PC-9 (cell line): Measurements from ENCODE around the gene PLCE1. TPM values are rescaled to one million over a fixed set of nuclear protein-coding genes. Genes with fewer than 3 reads are reported as not detected.

Experiments
- BruUV-seq: library from RNA; stranded (reverse); fragments of 400-500 nt; replicated peaks from 2 replicates; lab custom pipeline; 2021; lab: Mats Ljungman, UMichigan
- CTCF ChIA-PET: fragments of 300-600 bp; sonication (Branson Sonifier 250); formaldehyde crosslinking; loops from one replicate; lab custom pipeline; 2022; ENCODE audit warnings: antibody characterized with exemption; lab: Charles Lee
- POLR2A ChIA-PET: fragments of 300-600 bp; sonication (Branson Sonifier 250); formaldehyde crosslinking; loops from one replicate; lab custom pipeline; 2022; ENCODE audit warnings: antibody characterized with exemption; ENCODE audit not compliant: unreplicated experiment; lab: Charles Lee
- DNase-seq, 2 experiments: peaks; one replicate each; pipeline versions ENCODE4 v3.0.0 to v3.0.0-alpha.2; 2015 to 2022; ENCODE audit warnings: mixed read lengths in 1 of 2
- H2AFZ ChIP-seq: fragments of 200-600 bp; sonication (generic); 2 replicates; pipeline ENCODE4 v1.8.1; 2017; ENCODE audit warnings: antibody characterized with exemption
- H3F3A ChIP-seq: fragments of 200-600 bp; sonication (generic); 2 replicates; pipeline ENCODE4 v1.8.1; 2017; ENCODE audit warnings: antibody characterized with exemption, mild to moderate bottlenecking, low read depth; ENCODE audit not compliant: insufficient read depth
- H3K27ac ChIP-seq: fragments of 200-600 bp; sonication (generic); 2 replicates; pipeline ENCODE4 v1.6.1; 2016; ENCODE audit warnings: mixed run types
- H3K27me3 ChIP-seq: fragments of 200-600 bp; sonication (generic); 2 replicates; pipeline ENCODE4 v1.6.1; 2016; ENCODE audit warnings: low read depth, mixed run types; ENCODE audit not compliant: insufficient read depth
- H3K36me3 ChIP-seq: fragments of 200-600 bp; sonication (generic); 2 replicates; pipeline ENCODE4 v1.6.1; 2016; ENCODE audit warnings: low read depth, mixed run types
- H3K4me1 ChIP-seq: fragments of 200-600 bp; sonication (generic); replicated peaks from 2 replicates; pipeline ENCODE4 v1.6.1; 2016; ENCODE audit warnings: mixed run types; ENCODE audit not compliant: insufficient read depth
- H3K4me2 ChIP-seq: fragments of 200-600 bp; sonication (generic); 2 replicates; pipeline ENCODE4 v1.6.1; 2017; ENCODE audit warnings: mixed run types
- H3K4me3 ChIP-seq: fragments of 200-600 bp; sonication (generic); 2 replicates; pipeline ENCODE4 v1.6.1; 2016; ENCODE audit warnings: mixed run types
- H3K79me2 ChIP-seq: fragments of 200-600 bp; sonication (generic); 2 replicates; pipeline ENCODE4 v1.6.1; 2017; ENCODE audit warnings: low read depth, mixed run types
- H3K9me2 ChIP-seq: fragments of 200-600 bp; sonication (generic); 2 replicates; pipeline ENCODE4 v1.8.1; 2017; ENCODE audit warnings: mild to moderate bottlenecking; ENCODE audit not compliant: insufficient read depth
- H3K9me3 ChIP-seq: fragments of 200-600 bp; sonication (generic); 2 replicates; pipeline ENCODE4 v1.8.1; 2016; ENCODE audit warnings: low read depth; ENCODE audit not compliant: insufficient read depth
- H4K20me1 ChIP-seq: fragments of 200-600 bp; sonication (generic); 2 replicates; pipeline ENCODE4 v1.8.1; 2017; ENCODE audit not compliant: insufficient read depth
- EZH2 ChIP-seq: fragments of 200-600 bp; sonication (generic); IDR thresholded peaks from 2 replicates; pipeline ENCODE4 v1.8.0; 2017; ENCODE audit warnings: antibody characterized with exemption, low read depth
- intact Hi-C: fragments of 100-400 bp; cut with micrococcal nuclease; formaldehyde crosslinking; loops from one replicate; pipeline ENCODE4 v1.10.0; 2022; ENCODE audit not compliant: unreplicated experiment
- total RNA-seq: library from RNA; stranded (reverse); gene quantifications from 2 replicates; pipeline ENCODE4 v1.2.3, GENCODE V29; 2021
- TF ChIP-seq, protein P1 (sequence below): fragments of 200-600 bp; sonication (generic); conservative IDR thresholded peaks from 2 replicates; pipeline ENCODE4 v1.6.1; 2017; ENCODE audit warnings: mixed run types, antibody characterized with exemption, mild to moderate bottlenecking, moderate library complexity

Gene PLCE1
- total RNA-seq, 1 experiment from 2014 or later = 15.2 TPM

GRCh38 chr10:93996551-93996950 is 2.8 kb downstream of the PLCE1 start:
- H3K27me3 ChIP-seq = no peaks in the 10 kb centered on the region
- H3K4me1 ChIP-seq = peaks cover 58% of the 10 kb centered on the region
- no peaks in the 10 kb centered on the region for H3K9me2 ChIP-seq
- no peak overlapping the region for H3K4me3 ChIP-seq
- BruUV-seq = no TSS peak
- ChIA-PET POLR2A (interaction anchor here (0.6 kb wide), 1 partner anchor 175 kb away, joined by 3 read pairs; no protein-coding TSS in a partner anchor), CTCF (no interaction called here)
- no peak overlapping the region for H2AFZ ChIP-seq
- TF ChIP-seq EZH2 = no peak
- TF ChIP-seq, protein P1, sequence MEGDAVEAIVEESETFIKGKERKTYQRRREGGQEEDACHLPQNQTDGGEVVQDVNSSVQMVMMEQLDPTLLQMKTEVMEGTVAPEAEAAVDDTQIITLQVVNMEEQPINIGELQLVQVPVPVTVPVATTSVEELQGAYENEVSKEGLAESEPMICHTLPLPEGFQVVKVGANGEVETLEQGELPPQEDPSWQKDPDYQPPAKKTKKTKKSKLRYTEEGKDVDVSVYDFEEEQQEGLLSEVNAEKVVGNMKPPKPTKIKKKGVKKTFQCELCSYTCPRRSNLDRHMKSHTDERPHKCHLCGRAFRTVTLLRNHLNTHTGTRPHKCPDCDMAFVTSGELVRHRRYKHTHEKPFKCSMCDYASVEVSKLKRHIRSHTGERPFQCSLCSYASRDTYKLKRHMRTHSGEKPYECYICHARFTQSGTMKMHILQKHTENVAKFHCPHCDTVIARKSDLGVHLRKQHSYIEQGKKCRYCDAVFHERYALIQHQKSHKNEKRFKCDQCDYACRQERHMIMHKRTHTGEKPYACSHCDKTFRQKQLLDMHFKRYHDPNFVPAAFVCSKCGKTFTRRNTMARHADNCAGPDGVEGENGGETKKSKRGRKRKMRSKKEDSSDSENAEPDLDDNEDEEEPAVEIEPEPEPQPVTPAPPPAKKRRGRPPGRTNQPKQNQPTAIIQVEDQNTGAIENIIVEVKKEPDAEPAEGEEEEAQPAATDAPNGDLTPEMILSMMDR = no peak
- no peaks in the 10 kb centered on the region for H3K36me3 ChIP-seq
- no peaks in the 10 kb centered on the region for H4K20me1 ChIP-seq
- peaks cover 27% of the 10 kb centered on the region for H3F3A ChIP-seq
- no peak overlapping the region for H3K27ac ChIP-seq
- peaks cover 47% of the 10 kb centered on the region for H3K79me2 ChIP-seq
- H3K9me3 ChIP-seq = no peaks in the 10 kb centered on the region
- no peak for DNase-seq
- H3K4me2 ChIP-seq = peak overlapping the region; percentile 78
- intact Hi-C loops = loop anchor here (10.0 kb wide), 1 partner anchor 82 kb away; no protein-coding TSS in a partner anchor

- intact Hi-C loops = loop anchor here (10.0 kb wide), 1 partner anchor 83 kb away; no protein-coding TSS in a partner anchor
- no peak overlapping the region for H3K4me2 ChIP-seq
- no peak for TF ChIP-seq EZH2
- TF ChIP-seq, protein P1 = no peak
- peaks cover 48% of the 10 kb centered on the region for H3K79me2 ChIP-seq
- no peak overlapping the region for H2AFZ ChIP-seq
- no TSS peak for BruUV-seq
- POLR2A ChIA-PET = interaction anchor here (0.8 kb wide), 1 partner anchor 9 kb away, joined by 4 read pairs; no protein-coding TSS in a partner anchor
- H3F3A ChIP-seq = peaks cover 17% of the 10 kb centered on the region
- no peak overlapping the region for H3K27ac ChIP-seq
- no peaks in the 10 kb centered on the region for H3K27me3 ChIP-seq
- H3K9me2 ChIP-seq = no peaks in the 10 kb centered on the region
- H3K4me1 ChIP-seq = peaks cover 48% of the 10 kb centered on the region
- DNase-seq = peak in 1 of 2 experiments; percentile 38
- CTCF ChIA-PET = interaction anchor here (0.6 kb wide), 1 partner anchor 73 kb away, joined by 8 read pairs; no protein-coding TSS in a partner anchor
- H3K36me3 ChIP-seq = no peaks in the 10 kb centered on the region
- no peaks in the 10 kb centered on the region for H4K20me1 ChIP-seq
- no peaks in the 10 kb centered on the region for H3K9me3 ChIP-seq
- H3K4me3 ChIP-seq = no peak overlapping the region
Measured at GRCh38 chr10:93997546-93997945, 3.8 kb downstream of the PLCE1 start.

DNA sequence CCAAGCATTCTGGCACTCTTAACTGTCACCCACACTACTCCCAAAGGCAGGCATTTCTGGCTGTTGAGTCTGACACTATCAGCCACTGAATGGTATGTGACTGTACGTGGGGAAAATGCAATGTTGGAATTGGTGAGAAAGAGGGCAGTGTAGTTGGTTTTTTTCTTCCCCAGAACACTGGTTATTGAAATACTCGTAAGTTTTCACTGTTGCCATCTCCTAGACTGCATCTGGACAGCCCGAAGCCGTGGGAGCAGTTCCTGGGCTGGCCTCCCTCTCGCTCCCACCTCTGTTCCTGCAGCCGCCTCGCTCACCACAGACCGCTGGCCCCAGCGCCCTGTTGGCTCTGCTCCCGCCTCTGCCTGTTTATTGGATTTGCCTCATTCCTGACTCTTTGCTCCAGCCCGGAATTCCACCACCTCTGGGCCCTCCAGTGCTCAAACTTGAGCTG is 5.7 kb downstream of the PLCE1 start:
- no TSS peak for BruUV-seq
- Histone ChIP-seq H3K4me2 (no peak overlapping the region), H3K79me2 (peaks cover 46% of the 10 kb centered on the region), H3K4me3 (no peak overlapping the region), H3K27ac (no peak overlapping the region), H2AFZ (no peak overlapping the region), H3K27me3 (no peaks in the 10 kb centered on the region), H4K20me1 (no peaks in the 10 kb centered on the region), H3F3A (peaks cover 14% of the 10 kb centered on the region), H3K9me2 (no peaks in the 10 kb centered on the region), H3K36me3 (no peaks in the 10 kb centered on the region), H3K4me1 (peaks cover 44% of the 10 kb centered on the region), H3K9me3 (no peaks in the 10 kb centered on the region)
- TF ChIP-seq, protein P1 = no peak
- TF ChIP-seq EZH2 = no peak
- intact Hi-C loops = loop anchor here (10.0 kb wide), 1 partner anchor 85 kb away; no protein-coding TSS in a partner anchor
- DNase-seq = no peak
- ChIA-PET CTCF (interaction anchor here (0.5 to 0.6 kb wide), 2 partner anchors 83 to 444 kb away, joined by 3 to 5 read pairs; no protein-coding TSS in a partner anchor), POLR2A (no interaction called here)
